NCI-H526 (cell line): Measurements from ENCODE around the gene LRRC32.
A peak's percentile ranks its signal among the peaks of the same experiment; 100 is the strongest.

Source experiments
- DNase-seq, 2 experiments: peaks; one replicate each; lab custom pipeline; 2025; lab: John Stamatoyannopoulos, UW

LRRC32 gene

GRCh38 chr11:76678321-76678720 is 7.8 kb upstream of the LRRC32 start:
- no peak for DNase-seq

- no peak for DNase-seq
Observed at GRCh38 chr11:76677458-76677765, 6.9 kb upstream of the LRRC32 start.

GRCh38 chr11:76676636-76677457 is 6.3 kb upstream of the LRRC32 start:
- DNase-seq = no peak

- peak; percentile 57 to 87 for DNase-seq
Observed at GRCh38 chr11:76674517-76675400, 4.2 kb upstream of the LRRC32 start.

- no peak for DNase-seq
Observed at GRCh38 chr11:76673176-76674142, 2.9 kb upstream of the LRRC32 start.

GRCh38 chr11:76672431-76673175 is 2.1 kb upstream of the LRRC32 start:
- peak in 1 of 2 experiments; percentile 26 for DNase-seq

- no peak for DNase-seq
Observed at GRCh38 chr11:76671626-76672309, 1.2 kb upstream of the LRRC32 start.

- no peak for DNase-seq
Observed at GRCh38 chr11:76671237-76671592, 668 bp upstream of the LRRC32 start.

GRCh38 chr11:76669901-76670484 is 554 bp downstream of the LRRC32 start:
- peak in 1 of 2 experiments; percentile 16 for DNase-seq

GRCh38 chr11:76668362-76669155 is 2.0 kb downstream of the LRRC32 start:
- DNase-seq = no peak

GRCh38 chr11:76667856-76668255 is 2.7 kb downstream of the LRRC32 start:
- no peak for DNase-seq

- DNase-seq = no peak
Observed at GRCh38 chr11:76667271-76667818, 3.2 kb downstream of the LRRC32 start.

- DNase-seq = no peak
Observed at GRCh38 chr11:76666830-76667229, 3.7 kb downstream of the LRRC32 start.

- DNase-seq = no peak
Observed at GRCh38 chr11:76666408-76666807, 4.1 kb downstream of the LRRC32 start.

- no peak for DNase-seq
Observed at GRCh38 chr11:76665921-76666351, 4.6 kb downstream of the LRRC32 start.

GRCh38 chr11:76665172-76665571 is 5.4 kb downstream of the LRRC32 start:
- DNase-seq = no peak

- no peak for DNase-seq
Observed at GRCh38 chr11:76664578-76665061, 5.9 kb downstream of the LRRC32 start.

GRCh38 chr11:76663912-76664440 is 6.6 kb downstream of the LRRC32 start:
- no peak for DNase-seq

GRCh38 chr11:76663486-76663810 is 7.1 kb downstream of the LRRC32 start:
- no peak for DNase-seq
